Measurements from ENCODE around the gene ASS1.

ASS1 gene

GRCh38 chr9:130539420-130540223 lies 94.9 kb downstream of the ASS1 start:
- POLR2A ChIA-PET: interaction anchor here (1.0 kb wide), 1 partner anchor 40 kb away, joined by 4 read pairs; the partner anchor contains the start of gene FUBP3
- 0 out of 2 replicates have a peak, but pooled peaks have one; percentile 24 for TF ChIP-seq WT1 (tag by site-specific recombination; IDR thresholded peaks at IDR 0.05)
- peak; percentile 65 for TF ChIP-seq SP7 (tag by site-specific recombination; IDR thresholded peaks at IDR 0.05)
- TF ChIP-seq PRDM2 (tag by site-specific recombination; IDR thresholded peaks at IDR 0.05; ENCODE audit: borderline replicate concordance): no peak
- peak; percentile 82; the same call in 1 of the 2 replicates for TF ChIP-seq ZBTB44 (tag by site-specific recombination; IDR thresholded peaks at IDR 0.05)
- TF ChIP-seq ZNF664 (tag by site-specific recombination; IDR thresholded peaks at IDR 0.05): no peak
- peak; percentile 75; the same call in 1 of the 2 replicates for TF ChIP-seq TSHZ1 (tag by site-specific recombination; IDR thresholded peaks at IDR 0.05; ENCODE audit: borderline replicate concordance)
- no peak for TF ChIP-seq ZNF558 (tag by site-specific recombination; IDR thresholded peaks at IDR 0.05)
- no peak for TF ChIP-seq ZNF639 (tag by site-specific recombination; IDR thresholded peaks at IDR 0.05)
- 0 out of 2 replicates have a peak, but pooled peaks have one; percentile 29 for TF ChIP-seq MEIS1 (CRISPR knock-in tag; IDR thresholded peaks at IDR 0.05; ENCODE audit: borderline replicate concordance)
- TF ChIP-seq ZNF707 (tag by site-specific recombination; IDR thresholded peaks at IDR 0.05): no peak
- no peak for TF ChIP-seq ZNF138 (tag by site-specific recombination; IDR thresholded peaks at IDR 0.05; ENCODE audit: borderline replicate concordance)
- no peak for TF ChIP-seq ZNF571 (tag by site-specific recombination; IDR thresholded peaks at IDR 0.05)
- no peak for TF ChIP-seq KLF8 (tag by site-specific recombination; IDR thresholded peaks at IDR 0.05)
- TF ChIP-seq PRDM4 (tag by site-specific recombination; IDR thresholded peaks at IDR 0.05): peak; percentile 32; the same call in 1 of the 2 replicates
- TF ChIP-seq SCRT2 (tag by site-specific recombination; IDR thresholded peaks at IDR 0.05): no peak
- no peak for TF ChIP-seq ZNF843 (tag by site-specific recombination; IDR thresholded peaks at IDR 0.05)
- 0 out of 2 replicates have a peak, but pooled peaks have one; percentile 18 for TF ChIP-seq FEZF1 (tag by site-specific recombination; IDR thresholded peaks at IDR 0.05)
- no peak for TF ChIP-seq ZNF155 (tag by site-specific recombination; IDR thresholded peaks at IDR 0.05)
- peak; percentile 59 for TF ChIP-seq ZNF629 (tag by site-specific recombination; IDR thresholded peaks at IDR 0.05)
- TF ChIP-seq ZNF449 (tag by site-specific recombination; IDR thresholded peaks at IDR 0.05): no peak

More at GRCh38 chr9:130539420-130540223, 94.9 kb downstream of the ASS1 start:
- H3K4me3 ChIP-seq (ENCODE audit: low read depth, low read length): no peak overlapping the region
- H3K9me3 ChIP-seq (ENCODE audit: control insufficient read depth, insufficient read depth, low read depth, low read length): no peaks in the 10 kb centered on the region
- no peaks in the 10 kb centered on the region for H3K36me3 ChIP-seq (ENCODE audit: control insufficient read depth in 2 of 2, insufficient read depth in 1 of 2, low read length in 2 of 2)
- CTCF ChIA-PET: interaction anchor here (0.6 kb wide), 1 partner anchor 322 kb away, joined by 3 read pairs; no protein-coding TSS in a partner anchor
- H3K27ac ChIP-seq (ENCODE audit: extremely low read depth, low read depth, low read length): no peak overlapping the region
- no peaks in the 10 kb centered on the region for H3K4me1 ChIP-seq (ENCODE audit: control insufficient read depth, insufficient read depth, low read length)
